ENCODE results near the gene FXR1. TPM values are rescaled to one million over a fixed set of nuclear protein-coding genes. Genes with fewer than 3 reads are reported as not detected.

The FXR1 gene
- total and polyA plus RNA-seq, 12 donors, result 76.6 to 211 (median 123) TPM

DNA sequence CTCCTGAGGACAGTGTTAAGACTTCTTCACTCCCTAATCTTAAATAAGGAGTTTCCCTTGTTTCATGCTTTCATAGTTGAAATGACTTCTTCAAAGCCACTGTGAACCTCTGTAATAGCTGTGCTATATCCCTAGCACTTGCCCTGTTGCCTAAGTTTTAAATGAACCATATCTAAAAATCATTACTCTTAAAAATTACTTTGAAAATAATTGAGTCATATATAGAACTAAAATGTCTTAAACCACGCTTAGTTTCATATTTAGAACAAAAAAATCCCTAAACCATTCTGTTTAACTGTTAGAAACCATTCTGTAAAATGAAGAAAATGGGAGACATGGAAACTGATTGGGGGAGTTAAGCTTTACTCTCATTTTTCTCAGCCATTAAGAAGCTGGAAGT lies 47.2 kb downstream of the FXR1 start:
- DNase-seq, result no peak
- TF ChIP-seq POLR2A (IDR thresholded peaks at IDR 0.05), result no peak
- TF ChIP-seq, protein P1, sequence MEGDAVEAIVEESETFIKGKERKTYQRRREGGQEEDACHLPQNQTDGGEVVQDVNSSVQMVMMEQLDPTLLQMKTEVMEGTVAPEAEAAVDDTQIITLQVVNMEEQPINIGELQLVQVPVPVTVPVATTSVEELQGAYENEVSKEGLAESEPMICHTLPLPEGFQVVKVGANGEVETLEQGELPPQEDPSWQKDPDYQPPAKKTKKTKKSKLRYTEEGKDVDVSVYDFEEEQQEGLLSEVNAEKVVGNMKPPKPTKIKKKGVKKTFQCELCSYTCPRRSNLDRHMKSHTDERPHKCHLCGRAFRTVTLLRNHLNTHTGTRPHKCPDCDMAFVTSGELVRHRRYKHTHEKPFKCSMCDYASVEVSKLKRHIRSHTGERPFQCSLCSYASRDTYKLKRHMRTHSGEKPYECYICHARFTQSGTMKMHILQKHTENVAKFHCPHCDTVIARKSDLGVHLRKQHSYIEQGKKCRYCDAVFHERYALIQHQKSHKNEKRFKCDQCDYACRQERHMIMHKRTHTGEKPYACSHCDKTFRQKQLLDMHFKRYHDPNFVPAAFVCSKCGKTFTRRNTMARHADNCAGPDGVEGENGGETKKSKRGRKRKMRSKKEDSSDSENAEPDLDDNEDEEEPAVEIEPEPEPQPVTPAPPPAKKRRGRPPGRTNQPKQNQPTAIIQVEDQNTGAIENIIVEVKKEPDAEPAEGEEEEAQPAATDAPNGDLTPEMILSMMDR (IDR thresholded peaks at IDR 0.05), result no peak
- 93 to 98% (median 97%) methylated on average over 1 of the region's 1 CpG for WGBS, 4 donors
- H3K27me3 ChIP-seq, result no peaks in the 10 kb centered on the region
- peaks cover 0 to 63% of the 10 kb centered on the region in 2 donors for H3K36me3 ChIP-seq (replicated peaks in 1 of 2)
- H3K4me3 ChIP-seq, result no peak overlapping the region
- H3K4me1 ChIP-seq (replicated peaks in 1 of 2), result no peaks in the 10 kb centered on the region
- no peaks in the 10 kb centered on the region for H3K9me3 ChIP-seq (replicated peaks in 1 of 3)
- intact Hi-C loops (cut with DNase I), result no loop called here
- H3K27ac ChIP-seq, result no peak overlapping the region

- WGBS, 4 donors, result 86 to 96% (median 93%) methylated on average over 3 of the region's 3 CpGs
- no peaks in the 10 kb centered on the region for H3K9me3 ChIP-seq (replicated peaks in 1 of 3)
- H3K27ac ChIP-seq, result no peak overlapping the region
- intact Hi-C loops (cut with DNase I), result no loop called here
- TF ChIP-seq, protein P1 (IDR thresholded peaks at IDR 0.05), result no peak
- no peak for TF ChIP-seq POLR2A (IDR thresholded peaks at IDR 0.05)
- no peak overlapping the region for H3K4me3 ChIP-seq
- no peaks in the 10 kb centered on the region for H3K27me3 ChIP-seq
- peaks cover 0 to 57% of the 10 kb centered on the region in 2 donors for H3K36me3 ChIP-seq (replicated peaks in 1 of 2)
- DNase-seq, result no peak
- H3K4me1 ChIP-seq (replicated peaks in 1 of 2), result no peaks in the 10 kb centered on the region
Measured at GRCh38 chr3:180961087-180961486, 48.6 kb downstream of the FXR1 start.

- intact Hi-C loops (cut with DNase I), result no loop called here
- no peaks in the 10 kb centered on the region for H3K9me3 ChIP-seq (replicated peaks in 1 of 3)
- peaks cover 0 to 53% of the 10 kb centered on the region in 2 donors for H3K36me3 ChIP-seq (replicated peaks in 1 of 2)
- no peak overlapping the region for H3K4me3 ChIP-seq
- TF ChIP-seq, protein P1 (IDR thresholded peaks at IDR 0.05), result no peak
- no peak for TF ChIP-seq POLR2A (IDR thresholded peaks at IDR 0.05)
- no peaks in the 10 kb centered on the region for H3K27me3 ChIP-seq
- 91 to 98% (median 96%) methylated on average over 1 of the region's 1 CpG for WGBS, 4 donors
- H3K27ac ChIP-seq, result no peak overlapping the region
- no peaks in the 10 kb centered on the region for H3K4me1 ChIP-seq (replicated peaks in 1 of 2)
- no peak for DNase-seq
Measured at GRCh38 chr3:180961552-180961951, 49.1 kb downstream of the FXR1 start.

- H3K36me3 ChIP-seq (replicated peaks in 1 of 2), result peaks cover 0 to 57% of the 10 kb centered on the region in 2 donors
- WGBS, 4 donors, result 91 to 100% (median 94%) methylated on average over 1 of the region's 1 CpG
- no peak overlapping the region for H3K27ac ChIP-seq
- H3K27me3 ChIP-seq, result no peaks in the 10 kb centered on the region
- DNase-seq, result no peak
- intact Hi-C loops (cut with DNase I), result no loop called here
- no peaks in the 10 kb centered on the region for H3K9me3 ChIP-seq (replicated peaks in 1 of 3)
- no peak overlapping the region for H3K4me3 ChIP-seq
- TF ChIP-seq, protein P1 (IDR thresholded peaks at IDR 0.05), result no peak
- TF ChIP-seq POLR2A (IDR thresholded peaks at IDR 0.05), result no peak
- no peaks in the 10 kb centered on the region for H3K4me1 ChIP-seq (replicated peaks in 1 of 2)
Measured at GRCh38 chr3:180962530-180962929, 50.1 kb downstream of the FXR1 start.
